ENCODE data around the gene UBE2L3.
A peak's percentile ranks its signal among the peaks of the same experiment; 100 is the strongest.

The UBE2L3 gene

DNA sequence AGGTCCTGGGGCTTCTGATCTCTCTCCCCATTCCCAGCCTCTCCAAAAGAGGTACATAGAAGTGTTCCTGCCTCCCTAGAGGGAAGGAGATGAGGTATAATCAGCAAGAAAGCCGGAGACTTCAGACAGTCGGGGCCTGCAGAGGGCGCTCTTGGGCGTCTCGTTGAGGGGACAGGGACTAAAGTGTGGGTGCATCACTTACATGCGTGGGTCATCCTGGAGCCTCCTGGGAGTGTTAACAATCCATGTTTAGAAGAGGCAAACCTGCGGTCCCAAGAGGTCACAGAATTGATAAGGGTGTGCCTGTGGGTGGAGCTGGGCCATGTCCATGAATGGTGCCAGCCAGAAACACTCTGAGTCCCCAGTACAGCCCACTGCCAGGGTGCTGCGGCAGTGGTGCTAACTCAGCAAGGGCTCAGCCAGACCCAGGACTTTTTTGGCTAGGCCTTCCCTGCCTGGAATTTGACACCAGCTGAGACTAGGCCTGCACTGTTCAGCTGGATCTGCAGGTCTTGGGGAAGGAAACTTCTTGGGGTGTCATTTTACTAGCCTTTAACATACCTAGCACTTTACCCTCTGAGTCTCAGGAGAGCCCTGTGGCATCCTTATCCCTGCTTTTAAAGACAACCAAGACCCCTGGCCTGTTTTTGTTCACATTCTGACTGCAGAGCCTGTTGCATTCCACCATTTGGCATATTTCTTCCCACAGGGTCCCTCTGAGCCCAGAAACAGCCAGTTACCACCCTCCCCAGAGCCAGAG lies 56.8 kb downstream of the UBE2L3 start:
- H3K4me3 Mint-ChIP-seq: no peak overlapping the region
- H3K27ac Mint-ChIP-seq: no peak overlapping the region
- no peak for DNase-seq (ENCODE audit: low spot score in 2 of 2)
- no peaks in the 10 kb centered on the region for H3K9me3 Mint-ChIP-seq
- H3K36me3 Mint-ChIP-seq: peaks cover 13% of the 10 kb centered on the region
- ATAC-seq (ENCODE audit: low read depth): no peak
- no peaks in the 10 kb centered on the region for H3K27me3 Mint-ChIP-seq
- peaks cover 26% of the 10 kb centered on the region for H3K4me1 Mint-ChIP-seq

DNA sequence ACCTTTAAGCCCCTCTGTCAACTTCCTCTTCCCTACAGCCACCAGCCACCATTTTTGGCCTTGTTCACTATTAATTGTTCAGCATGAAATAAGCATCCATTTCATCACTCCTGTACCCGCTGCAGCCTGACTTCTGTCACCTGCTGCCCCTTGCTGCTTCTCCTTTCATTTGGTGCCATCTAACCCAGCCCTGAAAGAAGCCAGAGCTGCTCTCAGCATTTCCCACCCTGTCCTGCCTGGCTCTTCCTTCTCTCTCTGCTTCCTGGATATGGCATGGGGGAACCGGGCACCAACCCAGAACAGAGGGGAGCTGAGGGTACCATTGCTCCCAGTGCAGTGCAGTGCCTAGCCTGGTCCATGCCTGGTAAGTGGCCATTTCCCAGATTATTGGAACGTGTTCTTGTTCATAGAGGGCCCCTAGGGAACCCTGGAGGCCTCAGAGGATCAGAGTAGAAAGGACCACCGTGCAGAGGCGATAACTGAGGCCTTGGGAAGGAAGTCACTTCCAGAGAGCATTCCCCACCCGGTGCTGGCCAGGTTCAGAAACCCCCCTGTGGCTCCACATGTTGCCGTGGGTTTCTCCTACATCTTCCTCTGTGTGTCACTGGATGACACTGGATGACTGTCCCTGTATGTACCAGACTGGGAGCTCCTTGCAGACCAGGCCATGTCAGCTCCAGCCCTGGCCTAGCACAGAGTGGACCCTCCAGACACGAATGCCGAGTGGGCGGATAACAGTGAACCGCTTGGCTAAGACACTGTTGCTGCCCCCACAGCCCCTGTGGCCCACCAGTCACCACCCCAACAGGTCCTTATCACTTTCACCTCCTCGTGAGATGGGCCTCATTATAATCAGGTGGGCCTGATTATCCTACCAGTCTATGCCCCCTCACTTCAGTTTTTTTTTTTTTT lies 57.6 kb downstream of the UBE2L3 start:
- Mint-ChIP-seq H3K9me3 (no peaks in the 10 kb centered on the region), H3K27ac (no peak overlapping the region), H3K27me3 (no peaks in the 10 kb centered on the region), H3K4me1 (peaks cover 24% of the 10 kb centered on the region), H3K4me3 (no peak overlapping the region), H3K36me3 (peaks cover 13% of the 10 kb centered on the region)
- ATAC-seq (ENCODE audit: low read depth) (no peak), DNase-seq (ENCODE audit: low spot score in 2 of 2) (no peak)

DNA sequence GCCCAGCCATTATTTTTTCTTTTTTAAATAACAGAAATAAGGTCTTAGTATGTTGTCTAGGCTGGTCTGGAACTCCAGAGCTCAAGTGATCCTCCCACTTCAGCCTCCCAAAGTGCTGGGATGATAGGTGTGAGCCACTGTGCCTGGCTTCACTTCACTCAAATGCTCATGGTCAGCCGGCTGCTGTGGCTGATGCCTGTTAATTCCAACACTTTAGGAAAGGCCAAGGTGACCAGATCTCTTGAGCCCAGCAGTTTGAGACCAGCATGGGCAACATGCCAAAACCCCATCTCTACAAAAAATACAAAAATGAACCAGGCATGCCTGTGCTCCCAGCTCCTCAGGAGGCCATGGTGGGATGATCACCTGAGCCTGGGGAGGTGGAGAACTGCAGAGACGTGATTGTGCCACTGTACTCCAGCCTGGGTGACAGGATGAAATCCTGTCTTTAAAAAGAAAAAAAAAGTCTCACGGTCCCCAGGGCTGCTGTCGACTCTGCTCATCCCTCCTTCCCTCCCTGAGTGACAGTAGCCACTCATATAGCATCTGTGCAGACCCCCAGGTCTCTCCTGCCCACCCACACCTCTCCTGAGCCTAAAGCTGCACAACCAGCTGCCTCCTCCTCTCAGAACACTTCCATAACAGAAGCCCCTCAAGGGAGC lies 58.7 kb downstream of the UBE2L3 start:
- peak overlapping the region; percentile 53 for H3K27ac Mint-ChIP-seq
- H3K9me3 Mint-ChIP-seq: no peaks in the 10 kb centered on the region
- H3K4me3 Mint-ChIP-seq: no peak overlapping the region
- H3K4me1 Mint-ChIP-seq: peaks cover 25% of the 10 kb centered on the region
- peaks cover 13% of the 10 kb centered on the region for H3K36me3 Mint-ChIP-seq
- ATAC-seq (ENCODE audit: low read depth): no peak
- H3K27me3 Mint-ChIP-seq: no peaks in the 10 kb centered on the region
- no peak for DNase-seq (ENCODE audit: low spot score in 2 of 2)

DNA sequence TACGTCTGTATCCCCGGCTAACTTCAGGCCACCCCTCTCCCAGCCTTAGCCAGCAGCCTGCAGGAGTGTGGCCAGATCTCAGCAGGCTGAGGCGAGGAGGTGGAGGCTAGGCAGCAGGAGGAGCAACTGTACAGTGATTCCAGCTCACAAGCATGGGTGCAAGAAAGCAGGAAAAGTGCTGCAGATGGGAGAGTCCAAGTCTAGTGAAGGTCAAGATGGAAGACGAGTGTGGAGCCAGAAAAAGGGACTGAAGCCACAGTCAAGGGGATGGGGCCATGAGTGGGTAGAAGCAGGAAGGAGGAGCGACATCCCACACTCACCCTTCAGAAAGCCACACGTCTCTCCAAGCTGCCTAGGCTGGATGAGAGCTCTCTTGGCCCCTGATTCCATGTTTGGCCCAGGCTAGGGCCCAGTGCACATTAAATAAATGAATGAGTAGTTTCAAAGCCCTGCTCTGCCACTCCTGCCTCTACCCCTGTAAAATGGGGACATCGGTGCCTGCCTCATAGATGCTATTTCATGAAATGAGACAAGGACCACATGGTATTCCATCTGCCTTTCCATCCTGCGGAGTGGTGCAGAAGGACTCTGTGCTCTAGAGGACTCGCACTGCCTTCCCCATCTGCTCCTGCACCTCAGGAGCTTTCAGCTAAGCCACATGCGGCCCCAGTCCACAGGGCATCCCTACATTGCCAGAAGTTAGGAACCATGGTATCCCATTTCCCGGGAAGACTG lies 59.4 kb downstream of the UBE2L3 start:
- no peaks in the 10 kb centered on the region for H3K27me3 Mint-ChIP-seq
- H3K4me1 Mint-ChIP-seq: peaks cover 26% of the 10 kb centered on the region

DNA sequence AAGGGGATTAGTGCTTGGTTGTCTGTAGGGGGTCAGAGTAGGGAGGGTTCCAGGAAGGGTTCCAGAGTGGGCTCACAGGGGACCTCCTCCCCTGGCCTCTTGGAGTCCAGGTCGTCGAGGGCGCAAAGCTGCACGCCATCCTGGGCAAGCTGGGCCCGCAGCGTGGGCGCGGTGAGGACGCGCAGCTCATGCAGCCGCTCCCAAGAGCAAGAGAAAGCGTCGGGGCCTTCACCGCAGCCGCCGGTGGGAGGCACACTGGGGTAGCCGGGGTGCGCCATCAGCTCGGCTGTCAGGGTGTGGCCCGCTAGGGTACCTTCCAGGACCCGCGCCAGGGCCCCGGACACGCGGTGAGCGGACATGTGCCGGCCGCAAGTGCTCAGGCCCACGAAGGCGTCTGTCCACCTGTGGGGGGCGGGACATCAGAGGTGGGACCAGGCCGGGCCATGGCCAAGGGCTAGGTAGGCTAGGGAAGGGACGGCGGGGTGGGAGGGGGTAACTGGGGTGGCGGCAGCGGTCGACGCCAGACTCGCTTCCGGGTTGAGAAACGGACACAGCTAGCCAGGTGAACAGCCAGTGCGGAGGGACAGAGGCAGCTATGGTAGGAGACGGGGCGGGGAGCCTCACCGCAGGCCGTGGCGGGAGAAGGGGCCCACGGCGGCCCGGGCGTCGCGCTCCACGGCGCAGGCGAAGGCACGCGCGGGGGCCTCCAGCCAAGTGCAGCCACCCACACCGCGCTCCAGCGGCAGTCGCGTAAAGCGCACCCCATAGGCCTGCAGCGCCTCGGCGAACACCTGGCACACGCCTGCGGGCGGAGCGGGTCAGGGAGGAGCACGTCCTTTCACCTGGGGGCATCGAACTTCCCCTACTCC lies 61.1 kb downstream of the UBE2L3 start:
- peak overlapping the region; percentile 86 for H3K27ac Mint-ChIP-seq
- ATAC-seq (ENCODE audit: low read depth): peak; percentile 42
- H3K9me3 Mint-ChIP-seq: no peaks in the 10 kb centered on the region
- DNase-seq (ENCODE audit: low spot score in 2 of 2): no peak
- H3K4me3 Mint-ChIP-seq: peak overlapping the region; percentile 91
- H3K27me3 Mint-ChIP-seq: no peaks in the 10 kb centered on the region
- peaks cover 30% of the 10 kb centered on the region for H3K4me1 Mint-ChIP-seq
- H3K36me3 Mint-ChIP-seq: peaks cover 9% of the 10 kb centered on the region

More for the DNA sequence above, 59.4 kb downstream of the UBE2L3 start:
- ATAC-seq (ENCODE audit: low read depth): no peak
- no peak for DNase-seq (ENCODE audit: low spot score in 2 of 2)
- H3K27ac Mint-ChIP-seq: peak overlapping the region; percentile 53
- peak overlapping the region; percentile 32 for H3K4me3 Mint-ChIP-seq
- peaks cover 11% of the 10 kb centered on the region for H3K36me3 Mint-ChIP-seq
- H3K9me3 Mint-ChIP-seq: no peaks in the 10 kb centered on the region

DNA sequence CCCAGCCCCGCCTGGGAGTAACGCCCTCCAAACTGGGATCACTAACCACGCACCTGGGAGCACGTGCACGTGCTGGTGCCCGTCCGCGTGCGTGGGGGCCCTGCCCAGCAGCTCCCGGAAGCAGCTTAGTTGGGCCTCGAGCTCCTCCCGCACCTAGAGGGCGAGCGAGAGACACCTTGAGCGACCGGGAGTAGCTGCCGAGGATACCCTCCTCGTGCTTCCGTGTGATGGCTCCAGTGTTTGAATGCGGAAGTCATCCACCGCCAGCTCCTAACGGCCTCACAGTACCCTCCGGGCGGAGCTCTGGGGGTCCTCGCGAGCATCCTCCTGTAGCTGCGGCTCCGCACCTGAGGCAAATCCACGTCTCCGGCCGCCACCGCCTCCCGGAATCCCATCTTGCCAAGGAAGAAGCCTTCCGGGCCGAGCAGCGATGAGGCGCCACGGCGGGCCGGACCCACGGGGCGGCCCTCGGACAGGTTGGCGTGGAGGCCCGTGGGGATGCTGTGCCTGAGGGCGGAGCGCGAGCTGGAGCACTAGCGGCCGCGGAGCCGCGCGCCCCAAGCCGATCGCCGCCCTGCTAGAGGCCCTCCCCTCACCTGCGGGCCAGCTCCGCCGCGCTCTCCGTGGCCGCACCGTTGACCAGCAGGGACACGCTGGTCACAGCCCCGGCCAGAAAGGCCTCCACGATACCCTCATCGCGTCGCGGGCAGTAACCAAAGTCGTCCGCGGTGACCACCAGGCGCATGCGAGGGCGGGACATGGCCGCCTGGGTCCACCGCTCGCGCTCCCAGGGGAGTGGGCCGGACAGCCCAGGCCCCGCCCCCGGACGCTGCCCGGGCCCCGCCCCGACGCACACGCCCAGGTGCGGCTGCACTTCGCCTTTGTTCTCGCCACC lies 62.0 kb downstream of the UBE2L3 start, which contains the start of gene YDJC:
Gene YDJC (minus strand): TSS at position 768 of the 895 bp plus-strand sequence. CDS start 8 bp downstream, at position 760.
- Mint-ChIP-seq H3K36me3 (peaks cover 9% of the 10 kb centered on the region), H3K27ac (peak within 1 kb of the TSS; percentile 86), H3K27me3 (no peaks in the 10 kb centered on the region), H3K9me3 (no peaks in the 10 kb centered on the region), H3K4me1 (peaks cover 30% of the 10 kb centered on the region), H3K4me3 (peak within 1 kb of the TSS; percentile 91)
- ATAC-seq (ENCODE audit: low read depth): peak; percentile 78
- peak; percentile 96 to 97 for DNase-seq (ENCODE audit: low spot score in 2 of 2)

- no peaks in the 10 kb centered on the region for H3K27me3 Mint-ChIP-seq
- DNase-seq (ENCODE audit: low spot score in 2 of 2) (no peak), ATAC-seq (ENCODE audit: low read depth) (no peak)
- H3K4me3 Mint-ChIP-seq: no peak overlapping the region
- H3K9me3 Mint-ChIP-seq: no peaks in the 10 kb centered on the region
- peaks cover 24% of the 10 kb centered on the region for H3K4me1 Mint-ChIP-seq
- H3K36me3 Mint-ChIP-seq: peaks cover 9% of the 10 kb centered on the region
- no peak overlapping the region for H3K27ac Mint-ChIP-seq
Measured at GRCh38 chr22:21631025-21631424, 63.5 kb downstream of the UBE2L3 start.

- peaks cover 20% of the 10 kb centered on the region for H3K4me1 Mint-ChIP-seq
- H3K9me3 Mint-ChIP-seq: no peaks in the 10 kb centered on the region
- no peaks in the 10 kb centered on the region for H3K27me3 Mint-ChIP-seq
- no peak within 1 kb of the TSS for H3K27ac Mint-ChIP-seq
- peaks cover 7% of the 10 kb centered on the region for H3K36me3 Mint-ChIP-seq
- peak in 1 of 2 donors; percentile 28 for DNase-seq (ENCODE audit: low spot score in 2 of 2)
- peak; percentile 17 for ATAC-seq (ENCODE audit: low read depth)
- no peak within 1 kb of the TSS for H3K4me3 Mint-ChIP-seq
Measured at GRCh38 chr22:21632237-21632895, 64.9 kb downstream of the UBE2L3 start, which contains the start of gene CCDC116. Gene CCDC116 (plus strand): TSS chr22:21632760. CDS start chr22:21633182, 422 bp downstream.

- Mint-ChIP-seq H3K27me3 (no peaks in the 10 kb centered on the region), H3K4me1 (peaks cover 20% of the 10 kb centered on the region), H3K27ac (no peak overlapping the region), H3K4me3 (no peak overlapping the region), H3K9me3 (no peaks in the 10 kb centered on the region), H3K36me3 (peaks cover 7% of the 10 kb centered on the region)
- ATAC-seq (ENCODE audit: low read depth) (no peak), DNase-seq (ENCODE audit: low spot score in 2 of 2) (no peak)
Measured at GRCh38 chr22:21632931-21633330, 65.4 kb downstream of the UBE2L3 start.

DNA sequence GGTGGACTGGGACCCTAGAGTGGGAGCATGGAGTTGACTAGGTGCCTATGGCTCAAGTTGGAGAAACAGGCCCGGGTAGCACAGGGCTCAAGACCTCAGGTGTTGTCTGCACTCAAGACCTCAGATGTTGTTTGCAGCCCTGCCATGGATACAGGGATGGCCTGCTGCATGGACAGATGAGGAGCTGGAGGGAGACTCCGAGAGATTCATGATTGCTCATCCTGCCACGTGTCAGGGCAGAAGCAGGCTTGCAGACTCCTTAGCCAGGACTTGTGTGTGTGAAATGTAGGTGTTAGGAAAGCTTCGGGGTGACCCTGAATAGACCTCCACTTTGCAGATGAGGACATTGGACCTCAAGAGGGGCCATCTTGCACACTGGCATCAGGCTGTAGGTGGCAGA lies 66.0 kb downstream of the UBE2L3 start:
- H3K27me3 Mint-ChIP-seq: no peaks in the 10 kb centered on the region
- no peak overlapping the region for H3K4me3 Mint-ChIP-seq
- peaks cover 15% of the 10 kb centered on the region for H3K4me1 Mint-ChIP-seq
- peaks cover 2% of the 10 kb centered on the region for H3K36me3 Mint-ChIP-seq
- no peak overlapping the region for H3K27ac Mint-ChIP-seq
- ATAC-seq (ENCODE audit: low read depth) (no peak), DNase-seq (ENCODE audit: low spot score in 2 of 2) (no peak)
- no peaks in the 10 kb centered on the region for H3K9me3 Mint-ChIP-seq

GRCh38 chr22:21634081-21634480 lies 66.6 kb downstream of the UBE2L3 start:
- peaks cover 2% of the 10 kb centered on the region for H3K36me3 Mint-ChIP-seq
- ATAC-seq (ENCODE audit: low read depth) (no peak), DNase-seq (ENCODE audit: low spot score in 2 of 2) (no peak)
- H3K4me3 Mint-ChIP-seq: no peak overlapping the region
- no peak overlapping the region for H3K27ac Mint-ChIP-seq
- H3K9me3 Mint-ChIP-seq: no peaks in the 10 kb centered on the region
- H3K4me1 Mint-ChIP-seq: peaks cover 14% of the 10 kb centered on the region
- H3K27me3 Mint-ChIP-seq: no peaks in the 10 kb centered on the region

Measured in memory B cell (primary cell).